Frontal cortex (tissue), 4 donors: ENCODE results near the gene FCRL6. TPM values are rescaled to one million over a fixed set of nuclear protein-coding genes. Genes with fewer than 3 reads are reported as not detected.

Experiments
- DNase-seq, 2 donors: peaks; one replicate each; pipeline ENCODE4 v3.0.0; 2012; ENCODE audit warnings: low spot score in 2 of 2
- FAIRE-seq: peaks from 2 replicates; lab custom pipeline; 2012; peaks lifted over from hg19 to GRCh38; lab: Jason Lieb, UNC
- small RNA-seq: library from RNA; depleted of rRNA; stranded (forward); fragments of <200 nt; gene quantifications from one replicate; pipeline ENCODE3, GENCODE V24; 2014
- total RNA-seq: library from RNA; depleted of rRNA; stranded (reverse); fragments of >200 nt; gene quantifications from one replicate; pipeline ENCODE4 v1.2.3, GENCODE V29; 2014
- donor health status: control.
- donor health status: control.
- donor health status: control.

The FCRL6 gene
- total RNA-seq, 1 donor from 2014 or later = not detected

GRCh38 chr1:159856576-159856975 is 54.4 kb downstream of the FCRL6 start:
- no peak for DNase-seq
- FAIRE-seq = no peak

GRCh38 chr1:159857889-159858288 is 55.7 kb downstream of the FCRL6 start:
- DNase-seq (no peak), FAIRE-seq (no peak)

- DNase-seq = no peak
- no peak for FAIRE-seq
These were observed 57.7 kb downstream of the FCRL6 start for GRCh38 chr1:159859767-159860322.

GRCh38 chr1:159860456-159860855 is 58.3 kb downstream of the FCRL6 start:
- FAIRE-seq = no peak
- DNase-seq = no peak

- FAIRE-seq = no peak
- no peak for DNase-seq
These were observed 59.1 kb downstream of the FCRL6 start for GRCh38 chr1:159861218-159861617.

GRCh38 chr1:159862031-159862430 is 59.9 kb downstream of the FCRL6 start:
- no peak for DNase-seq
- FAIRE-seq = no peak

- DNase-seq = no peak
- no peak for FAIRE-seq
These were observed 60.4 kb downstream of the FCRL6 start, which contains the start of gene VSIG8 for GRCh38 chr1:159862557-159862956. Gene VSIG8, minus strand, starts transcription at chr1:159862657. Its CDS starts 136 bp downstream, at chr1:159862521.

GRCh38 chr1:159864262-159864661 is 62.1 kb downstream of the FCRL6 start:
- DNase-seq (no peak), FAIRE-seq (no peak)

Small RNAs within 50 kb of the gene (small RNA-seq; reads per million reads assigned to genes)
- 0.13 reads per million for gene RF00570

Other genes starting within 250 kb of the FCRL6 start
- gene APCS, start 214.5 kb upstream of the FCRL6 start, total RNA-seq = not detected
- gene CRP, start 87.8 kb upstream of the FCRL6 start, total RNA-seq = not detected
- gene DUSP23, start 21.4 kb upstream of the FCRL6 start, total RNA-seq = 22.8 TPM
- gene SLAMF8, start 24.5 kb downstream of the FCRL6 start, total RNA-seq = not detected
- gene VSIG8, start 60.3 kb downstream of the FCRL6 start, total RNA-seq = not detected
- under 0.01 TPM for gene CFAP45, start 97.8 kb downstream of the FCRL6 start, total RNA-seq
- 18.8 TPM for gene TAGLN2, start 123.1 kb downstream of the FCRL6 start, total RNA-seq
- gene IGSF9, start 143.3 kb downstream of the FCRL6 start, total RNA-seq = 5.3 TPM
- gene SLAMF9, start 151.9 kb downstream of the FCRL6 start, total RNA-seq = not detected
- 7.7 TPM for gene PIGM, start 229.6 kb downstream of the FCRL6 start, total RNA-seq